HepG2 (cell line): ENCODE data around the gene SLC26A5. TPM values are rescaled to one million over a fixed set of nuclear protein-coding genes. Genes with fewer than 3 reads are reported as not detected.

Source experiments
- ATAC-seq: fragments of 200-7000 bp; cut with Tn5 transposase; 3 replicates; pipeline ENCODE4 v1.9.1; 2020; ENCODE audit warnings: mild to moderate bottlenecking, moderate library complexity
- BruUV-seq: library from RNA; stranded (reverse); fragments of 400-500 nt; replicated peaks from 2 replicates; lab custom pipeline; 2021; lab: Mats Ljungman, UMichigan
- CTCF ChIA-PET: fragments of 300-600 bp; formaldehyde crosslinking; extraction: SDS; loops from one replicate; lab custom pipeline; 2021; ENCODE audit warnings: low total read pairs, inconsistent platforms, low intra/inter-chr PET ratio; lab: Yijun Ruan, JAX
- POLR2A ChIA-PET: fragments of 350-600 bp; sonication (Branson Sonifier 250); formaldehyde crosslinking; loops from one replicate; lab custom pipeline; 2020; ENCODE audit warnings: antibody characterized with exemption, inconsistent platforms; lab: Yijun Ruan, JAX
- DNase-seq: peaks from one replicate; pipeline ENCODE4 v3.0.0-alpha.2; 2015; ENCODE audit warnings: low spot score
- FAIRE-seq: peaks from 3 replicates; lab custom pipeline; 2011; peaks lifted over from hg19 to GRCh38; lab: Jason Lieb, UNC
- H2AFZ ChIP-seq: one replicate; pipeline ENCODE4 v1.6.1; 2011; ENCODE audit warnings: low read length, inconsistent platforms
- H3K27ac ChIP-seq: fragments of 300-600 bp; 3 replicates; pipeline ENCODE4 v1.8.0; 2011; ENCODE audit warnings: mixed run types, mild to moderate bottlenecking, mixed read lengths, low read length, inconsistent platforms; ENCODE audit not compliant: insufficient read depth; ENCODE audit errors: extremely low read length
- H3K27me3 ChIP-seq, 2 experiments: fragments of 200-600 bp in 1 of 2; 2 replicates in 1 of 2; 3 replicates in 1 of 2; pipeline versions ENCODE4 v1.6.0 to v1.8.0; 2011; ENCODE audit warnings: low read length in 2 of 2, mild to moderate bottlenecking in 2 of 2, moderate library complexity in 2 of 2, inconsistent platforms in 1 of 2; ENCODE audit not compliant: insufficient read depth in 2 of 2, control insufficient read depth in 1 of 2
- H3K36me3 ChIP-seq, 2 experiments: fragments of 200-600 bp in 1 of 2; replicated peaks in 1 of 2; 2 replicates in 1 of 2; 3 replicates in 1 of 2; pipeline versions ENCODE4 v1.5.1 to v1.8.0; 2011; ENCODE audit warnings: low read length in 2 of 2, inconsistent platforms in 1 of 2; ENCODE audit not compliant: insufficient read depth in 2 of 2, control insufficient read depth in 1 of 2
- H3K4me1 ChIP-seq: 2 replicates; pipeline ENCODE4 v1.5.1; 2012; ENCODE audit warnings: low read length, inconsistent platforms; ENCODE audit not compliant: insufficient read depth
- H3K4me2 ChIP-seq: 2 replicates; pipeline ENCODE4 v1.6.0; 2011; ENCODE audit warnings: low read depth, low read length, inconsistent platforms
- H3K4me3 ChIP-seq, 3 experiments: fragments of 200-600 bp in 1 of 3; sonication (generic), shearing (Covaris generic) in 1 of 3; replicated peaks in 1 of 3; 2 replicates each; pipeline ENCODE4 v1.5.1; 2011 to 2016; ENCODE audit warnings: low read length in 3 of 3, inconsistent platforms in 2 of 3, low read depth in 2 of 3, mild to moderate bottlenecking in 2 of 3, control low read depth in 1 of 3, mixed read lengths in 1 of 3; ENCODE audit not compliant: insufficient read depth in 1 of 3
- H3K79me2 ChIP-seq: one replicate; pipeline ENCODE4 v1.6.1; 2011; ENCODE audit warnings: low read length, inconsistent platforms; ENCODE audit not compliant: insufficient read depth
- H3K9ac ChIP-seq: 2 replicates; pipeline ENCODE4 v1.6.0; 2011; ENCODE audit warnings: mild to moderate bottlenecking, low read depth, low read length, inconsistent platforms; ENCODE audit not compliant: insufficient read depth
- H3K9me3 ChIP-seq: 2 replicates; pipeline ENCODE4 v1.5.1; 2012; ENCODE audit warnings: mild to moderate bottlenecking, low read length
- H4K20me1 ChIP-seq: 2 replicates; pipeline ENCODE4 v1.6.0; 2011; ENCODE audit warnings: inconsistent platforms, mild to moderate bottlenecking, low read length, moderate library complexity; ENCODE audit not compliant: insufficient read depth
- MBD4 ChIP-seq: IDR thresholded peaks from 2 replicates; pipeline ENCODE4 v1.6.1; 2012; ENCODE audit warnings: low read length, inconsistent platforms, borderline replicate concordance
- NCOR1 ChIP-seq: fragments of 200-600 bp; sonication (generic); IDR thresholded peaks from 2 replicates; pipeline ENCODE4 v1.7.0; 2017; ENCODE audit warnings: antibody characterized with exemption, low read length, borderline replicate concordance
- WIZ ChIP-seq: sonication (generic); formaldehyde crosslinking; IDR thresholded peaks from 2 replicates; pipeline ENCODE4 v1.5.1; 2020; ENCODE audit warnings: mild to moderate bottlenecking, missing genetic modification reagents
- YY1 ChIP-seq: IDR thresholded peaks from 2 replicates; pipeline ENCODE4 v1.6.1; 2011; ENCODE audit warnings: low read length, low read depth, moderate library complexity, mild to moderate bottlenecking; ENCODE audit not compliant: insufficient read depth, insufficient replicate concordance
- ZNF263 ChIP-seq: sonication (generic); formaldehyde crosslinking; IDR thresholded peaks from 2 replicates; pipeline ENCODE4 v1.4.0; 2020; ENCODE audit warnings: missing genetic modification reagents
- ZNF430 ChIP-seq: sonication (generic); formaldehyde crosslinking; IDR thresholded peaks from 2 replicates; pipeline ENCODE4 v1.9.0; 2021; ENCODE audit warnings: mild to moderate bottlenecking, missing genetic modification reagents
- ZNF614 ChIP-seq: IDR thresholded peaks from 2 replicates; pipeline ENCODE4 v1.6.1; 2018; ENCODE audit warnings: missing biosample characterization, missing genetic modification reagents, inconsistent platforms, borderline replicate concordance
- ZNF672 ChIP-seq: sonication (generic); formaldehyde crosslinking; IDR thresholded peaks from 2 replicates; pipeline ENCODE4 v1.8.1; 2022; ENCODE audit warnings: missing genetic modification reagents
- ZNF674 ChIP-seq: sonication (generic); formaldehyde crosslinking; IDR thresholded peaks from 2 replicates; pipeline ENCODE4 v1.5.0; 2020; ENCODE audit warnings: low read depth, mild to moderate bottlenecking, missing genetic modification reagents
- WGBS: methylation state at CpG from one replicate; pipeline ENCODE4 v1.1.6; 2017; ENCODE audit warnings: low lambda C conversion rate; 5-methylcytosine and 5-hydroxymethylcytosine counted together
- in situ Hi-C: cut with HindIII; loops from 2 replicates; pipeline ENCODE4 v1.10.0; 2017; ENCODE audit warnings: low pct_unique_long_range_greater_than_20kb; ENCODE audit not compliant: extremely low pct_ligation_motif_present
- intact Hi-C: fragments of 100-400 bp; cut with micrococcal nuclease; formaldehyde crosslinking; loops from one replicate; pipeline ENCODE4 v1.10.0; 2022; ENCODE audit not compliant: unreplicated experiment
- polyA plus RNA-seq, 8 experiments: library from polyadenylated mRNA; depleted of rRNA in 3 of 8; stranded (reverse) in 7 of 8; unstranded in 1 of 8; fragments of >200 nt; fragmentation: Illumina TruSeq in 4 of 8; extraction: Trizol in 4 of 8; gene quantifications; 2 replicates each; pipeline versions ENCODE4 v1.2.1 to v1.2.3, GENCODE V29; 2011 to 2016; ENCODE audit warnings: low read depth in 4 of 8, missing spikeins in 1 of 8, mixed read lengths in 1 of 8; ENCODE audit not compliant: insufficient read depth in 1 of 8
- total RNA-seq, 5 experiments: library from RNA; depleted of rRNA; stranded (reverse); fragments of >200 nt; fragmentation: Illumina TruSeq; extraction: Trizol; gene quantifications; 2 replicates each; pipeline ENCODE4 v1.2.3, GENCODE V29; 2016; ENCODE audit warnings: low read depth in 1 of 5
- TF ChIP-seq, protein P1 (sequence below): sonication (generic); formaldehyde crosslinking; IDR thresholded peaks from 2 replicates; pipeline ENCODE4 v1.4.0; 2020; ENCODE audit warnings: missing genetic modification reagents, borderline replicate concordance
- TF ChIP-seq, protein P2 (sequence below): sonication (generic); formaldehyde crosslinking; IDR thresholded peaks from 2 replicates; pipeline ENCODE4 v1.4.0; 2020; ENCODE audit warnings: mild to moderate bottlenecking, missing genetic modification reagents

Gene SLC26A5
- total and polyA plus RNA-seq, 2 of the 13 experiments (the other 11 are each of a cell fraction or from before 2014, with no cell fraction given) = 0.08 to 0.11 TPM

DNA sequence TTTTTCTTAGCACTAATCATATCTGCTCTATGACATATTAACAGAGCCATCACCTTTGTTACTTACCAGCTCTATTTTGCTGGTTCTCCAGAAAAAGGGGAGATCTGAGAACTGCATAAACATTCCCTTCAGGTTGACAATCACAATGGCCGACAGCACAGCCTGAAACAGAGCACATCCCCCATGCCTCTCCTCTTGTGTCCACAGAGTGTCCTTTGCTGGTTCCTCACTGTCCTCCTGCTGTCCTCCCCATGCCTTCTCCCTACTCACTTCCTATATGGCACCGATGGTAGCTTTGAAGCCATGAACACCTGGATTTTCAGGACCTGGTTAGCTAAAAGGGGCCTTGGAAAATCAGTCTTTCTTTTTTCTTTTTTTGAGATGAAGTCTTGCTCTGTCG lies 56.7 kb downstream of the SLC26A5 start:
- FAIRE-seq = no peak

More for the DNA sequence above, 56.7 kb downstream of the SLC26A5 start:
- peak; percentile 19 for DNase-seq
- peak overlapping the region; percentile 0; the same call in 1 of the 2 replicates for H3K9ac ChIP-seq
- H3K27ac ChIP-seq = peak overlapping the region; percentile 81
- CTCF ChIA-PET = no interaction called here
- H2AFZ ChIP-seq = no peak overlapping the region
- no peaks in the 10 kb centered on the region for H3K27me3 ChIP-seq
- intact Hi-C loops = loop anchor here (2.0 to 5.0 kb wide), 2 partner anchors 18 to 47 kb away; partner anchors contain the start of gene DNAJC2
- peak; percentile 35 for TF ChIP-seq YY1
- TF ChIP-seq WIZ (CRISPR knock-in tag) = peak; percentile 15; the same call in 1 of the 2 replicates
- peak; percentile 80 for TF ChIP-seq ZNF263 (CRISPR knock-in tag)
- TF ChIP-seq ZNF672 (CRISPR knock-in tag) = no peak
- 0 out of 2 replicates have a peak, but pooled peaks have one; percentile 5 for TF ChIP-seq ZNF614
- TF ChIP-seq, protein P1, sequence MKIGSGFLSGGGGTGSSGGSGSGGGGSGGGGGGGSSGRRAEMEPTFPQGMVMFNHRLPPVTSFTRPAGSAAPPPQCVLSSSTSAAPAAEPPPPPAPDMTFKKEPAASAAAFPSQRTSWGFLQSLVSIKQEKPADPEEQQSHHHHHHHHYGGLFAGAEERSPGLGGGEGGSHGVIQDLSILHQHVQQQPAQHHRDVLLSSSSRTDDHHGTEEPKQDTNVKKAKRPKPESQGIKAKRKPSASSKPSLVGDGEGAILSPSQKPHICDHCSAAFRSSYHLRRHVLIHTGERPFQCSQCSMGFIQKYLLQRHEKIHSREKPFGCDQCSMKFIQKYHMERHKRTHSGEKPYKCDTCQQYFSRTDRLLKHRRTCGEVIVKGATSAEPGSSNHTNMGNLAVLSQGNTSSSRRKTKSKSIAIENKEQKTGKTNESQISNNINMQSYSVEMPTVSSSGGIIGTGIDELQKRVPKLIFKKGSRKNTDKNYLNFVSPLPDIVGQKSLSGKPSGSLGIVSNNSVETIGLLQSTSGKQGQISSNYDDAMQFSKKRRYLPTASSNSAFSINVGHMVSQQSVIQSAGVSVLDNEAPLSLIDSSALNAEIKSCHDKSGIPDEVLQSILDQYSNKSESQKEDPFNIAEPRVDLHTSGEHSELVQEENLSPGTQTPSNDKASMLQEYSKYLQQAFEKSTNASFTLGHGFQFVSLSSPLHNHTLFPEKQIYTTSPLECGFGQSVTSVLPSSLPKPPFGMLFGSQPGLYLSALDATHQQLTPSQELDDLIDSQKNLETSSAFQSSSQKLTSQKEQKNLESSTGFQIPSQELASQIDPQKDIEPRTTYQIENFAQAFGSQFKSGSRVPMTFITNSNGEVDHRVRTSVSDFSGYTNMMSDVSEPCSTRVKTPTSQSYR (CRISPR knock-in tag) = 0 out of 2 replicates have a peak, but pooled peaks have one; percentile 19
- no peak for TF ChIP-seq ZNF674 (CRISPR knock-in tag)
- TF ChIP-seq MBD4 = no peak
- no peak for TF ChIP-seq NCOR1
- TF ChIP-seq, protein P2, sequence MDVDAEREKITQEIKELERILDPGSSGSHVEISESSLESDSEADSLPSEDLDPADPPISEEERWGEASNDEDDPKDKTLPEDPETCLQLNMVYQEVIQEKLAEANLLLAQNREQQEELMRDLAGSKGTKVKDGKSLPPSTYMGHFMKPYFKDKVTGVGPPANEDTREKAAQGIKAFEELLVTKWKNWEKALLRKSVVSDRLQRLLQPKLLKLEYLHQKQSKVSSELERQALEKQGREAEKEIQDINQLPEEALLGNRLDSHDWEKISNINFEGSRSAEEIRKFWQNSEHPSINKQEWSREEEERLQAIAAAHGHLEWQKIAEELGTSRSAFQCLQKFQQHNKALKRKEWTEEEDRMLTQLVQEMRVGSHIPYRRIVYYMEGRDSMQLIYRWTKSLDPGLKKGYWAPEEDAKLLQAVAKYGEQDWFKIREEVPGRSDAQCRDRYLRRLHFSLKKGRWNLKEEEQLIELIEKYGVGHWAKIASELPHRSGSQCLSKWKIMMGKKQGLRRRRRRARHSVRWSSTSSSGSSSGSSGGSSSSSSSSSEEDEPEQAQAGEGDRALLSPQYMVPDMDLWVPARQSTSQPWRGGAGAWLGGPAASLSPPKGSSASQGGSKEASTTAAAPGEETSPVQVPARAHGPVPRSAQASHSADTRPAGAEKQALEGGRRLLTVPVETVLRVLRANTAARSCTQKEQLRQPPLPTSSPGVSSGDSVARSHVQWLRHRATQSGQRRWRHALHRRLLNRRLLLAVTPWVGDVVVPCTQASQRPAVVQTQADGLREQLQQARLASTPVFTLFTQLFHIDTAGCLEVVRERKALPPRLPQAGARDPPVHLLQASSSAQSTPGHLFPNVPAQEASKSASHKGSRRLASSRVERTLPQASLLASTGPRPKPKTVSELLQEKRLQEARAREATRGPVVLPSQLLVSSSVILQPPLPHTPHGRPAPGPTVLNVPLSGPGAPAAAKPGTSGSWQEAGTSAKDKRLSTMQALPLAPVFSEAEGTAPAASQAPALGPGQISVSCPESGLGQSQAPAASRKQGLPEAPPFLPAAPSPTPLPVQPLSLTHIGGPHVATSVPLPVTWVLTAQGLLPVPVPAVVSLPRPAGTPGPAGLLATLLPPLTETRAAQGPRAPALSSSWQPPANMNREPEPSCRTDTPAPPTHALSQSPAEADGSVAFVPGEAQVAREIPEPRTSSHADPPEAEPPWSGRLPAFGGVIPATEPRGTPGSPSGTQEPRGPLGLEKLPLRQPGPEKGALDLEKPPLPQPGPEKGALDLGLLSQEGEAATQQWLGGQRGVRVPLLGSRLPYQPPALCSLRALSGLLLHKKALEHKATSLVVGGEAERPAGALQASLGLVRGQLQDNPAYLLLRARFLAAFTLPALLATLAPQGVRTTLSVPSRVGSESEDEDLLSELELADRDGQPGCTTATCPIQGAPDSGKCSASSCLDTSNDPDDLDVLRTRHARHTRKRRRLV (CRISPR knock-in tag) = no peak
- TF ChIP-seq ZNF430 (CRISPR knock-in tag) = no peak
- TF ChIP-seq, all 625 proteins: peak for 5
- Histone ChIP-seq H3K36me3 (no peaks in the 10 kb centered on the region), H3K79me2 (no peaks in the 10 kb centered on the region), H3K4me2 (peak overlapping the region; percentile 55), H4K20me1 (no peaks in the 10 kb centered on the region), H3K4me3 (no peak overlapping the region; a peak in 1 of 6 replicates), H3K4me1 (peaks cover 47% of the 10 kb centered on the region), H3K9me3 (no peaks in the 10 kb centered on the region)
- WGBS = 82% methylated on average over 3 of the region's 3 CpGs
- ATAC-seq = peak; percentile 53
- in situ Hi-C loops = no loop called here
- BruUV-seq = no TSS peak
- POLR2A ChIA-PET = interaction anchor here (1.0 kb wide), 1 partner anchor 41 kb away, joined by 4 read pairs; the partner anchor contains the start of gene PSMC2
